Vagina (tissue), 2 donors: ENCODE results near the gene COL18A1.

Source experiments
- POLR2A ChIP-seq, 2 donors: fragments of 450-650 bp; IDR thresholded peaks; one replicate each; pipeline ENCODE4 v1.6.1; 2017; ENCODE audit warnings: antibody characterized with exemption in 2 of 2, mild to moderate bottlenecking in 2 of 2, moderate library complexity in 2 of 2
- POLR2AphosphoS5 ChIP-seq, 2 donors: sonication (generic); formaldehyde crosslinking; IDR thresholded peaks; one replicate each; pipeline ENCODE4 v1.9.0; 2017; ENCODE audit warnings: antibody characterized with exemption in 2 of 2, mild to moderate bottlenecking in 2 of 2, low read depth in 1 of 2; ENCODE audit not compliant: insufficient read depth in 1 of 2
- TF ChIP-seq, protein P1 (sequence below), 3 experiments: fragments of 450-650 bp in 2 of 3; fragments of 200-600 bp in 1 of 3; sonication (generic) in 1 of 3; IDR thresholded peaks; one replicate each; pipeline ENCODE4 v1.5.1; 2017 to 2019; ENCODE audit warnings: antibody characterized with exemption in 3 of 3, mild to moderate bottlenecking in 2 of 3, moderate library complexity in 2 of 3

DNA sequence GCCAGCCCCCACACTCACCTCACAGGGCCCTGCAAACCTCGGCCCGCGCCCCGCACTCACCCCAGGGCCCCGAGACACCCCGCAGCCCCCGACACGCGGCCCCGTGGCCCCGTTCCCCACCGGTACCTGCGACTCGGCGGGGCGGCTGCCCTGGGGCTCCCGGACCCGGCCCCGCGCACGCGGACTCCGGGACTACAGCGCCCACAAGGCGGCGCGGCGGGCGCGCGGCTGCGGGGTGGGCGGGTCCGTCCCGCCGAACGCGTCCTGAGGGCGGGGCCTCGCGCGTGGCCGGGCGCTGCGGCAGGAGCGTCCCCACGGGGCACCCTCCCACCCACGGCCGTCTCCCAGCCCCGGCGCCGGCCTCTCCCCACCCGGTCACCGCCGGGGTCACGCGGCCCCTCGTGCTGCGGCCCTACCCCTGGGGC, 137.3 kb downstream of the COL18A1 start, which contains the start of gene SLC19A1:
- TF ChIP-seq POLR2AphosphoS5 (IDR thresholded peaks at IDR 0.05; ENCODE audit: insufficient read depth in 1 of 2, low read depth in 1 of 2) (no peak), POLR2A (IDR thresholded peaks at IDR 0.05) (peak in 1 of 2 donors; percentile 10)
- TF ChIP-seq, protein P1, sequence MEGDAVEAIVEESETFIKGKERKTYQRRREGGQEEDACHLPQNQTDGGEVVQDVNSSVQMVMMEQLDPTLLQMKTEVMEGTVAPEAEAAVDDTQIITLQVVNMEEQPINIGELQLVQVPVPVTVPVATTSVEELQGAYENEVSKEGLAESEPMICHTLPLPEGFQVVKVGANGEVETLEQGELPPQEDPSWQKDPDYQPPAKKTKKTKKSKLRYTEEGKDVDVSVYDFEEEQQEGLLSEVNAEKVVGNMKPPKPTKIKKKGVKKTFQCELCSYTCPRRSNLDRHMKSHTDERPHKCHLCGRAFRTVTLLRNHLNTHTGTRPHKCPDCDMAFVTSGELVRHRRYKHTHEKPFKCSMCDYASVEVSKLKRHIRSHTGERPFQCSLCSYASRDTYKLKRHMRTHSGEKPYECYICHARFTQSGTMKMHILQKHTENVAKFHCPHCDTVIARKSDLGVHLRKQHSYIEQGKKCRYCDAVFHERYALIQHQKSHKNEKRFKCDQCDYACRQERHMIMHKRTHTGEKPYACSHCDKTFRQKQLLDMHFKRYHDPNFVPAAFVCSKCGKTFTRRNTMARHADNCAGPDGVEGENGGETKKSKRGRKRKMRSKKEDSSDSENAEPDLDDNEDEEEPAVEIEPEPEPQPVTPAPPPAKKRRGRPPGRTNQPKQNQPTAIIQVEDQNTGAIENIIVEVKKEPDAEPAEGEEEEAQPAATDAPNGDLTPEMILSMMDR (IDR thresholded peaks at IDR 0.05) = peak in 1 of 3 experiments; percentile 57
